Measurements from ENCODE around the gene PPP1R16B. TPM values are rescaled to one million over a fixed set of nuclear protein-coding genes. Genes with fewer than 3 reads are reported as not detected.

Gene PPP1R16B
- total RNA-seq, 1 donor from 2014 or later = 6.4 TPM

DNA sequence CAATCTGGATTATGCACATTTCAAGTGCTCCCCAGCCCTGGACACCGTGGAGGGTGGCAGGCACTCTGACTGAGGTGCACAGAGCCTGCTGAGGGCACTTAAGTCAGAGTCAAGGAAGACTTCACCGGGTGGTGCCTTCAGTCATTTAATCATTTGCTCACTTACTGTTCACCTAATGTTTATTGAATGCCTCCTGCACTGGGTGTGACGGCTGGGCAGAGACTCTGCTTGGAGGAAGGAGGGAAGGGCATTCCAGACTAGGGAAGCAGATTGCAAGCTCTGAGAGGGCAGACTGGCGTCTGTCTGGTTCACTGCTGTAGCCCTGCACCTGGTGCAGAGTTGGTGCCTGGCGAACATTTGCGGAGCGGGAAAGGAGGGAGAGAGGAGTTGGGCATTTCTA lies 66.5 kb downstream of the PPP1R16B start:
- H3K9me3 ChIP-seq = no peaks in the 10 kb centered on the region
- H3K4me1 ChIP-seq = no peaks in the 10 kb centered on the region
- no peak overlapping the region for H3K4me3 ChIP-seq
- DNase-seq (ENCODE audit: extremely low spot score in 2 of 2) = no peak
- intact Hi-C loops (cut with DNase I) = no loop called here
- H3K27me3 ChIP-seq = no peaks in the 10 kb centered on the region
- no peaks in the 10 kb centered on the region for H3K36me3 ChIP-seq
- H3K27ac ChIP-seq = no peak overlapping the region
- TF ChIP-seq POLR2AphosphoS5 (IDR thresholded peaks at IDR 0.05; ENCODE audit: insufficient read depth in 1 of 2, low read depth in 1 of 2) (no peak), POLR2A (IDR thresholded peaks at IDR 0.05) (no peak)
- TF ChIP-seq, protein P1, sequence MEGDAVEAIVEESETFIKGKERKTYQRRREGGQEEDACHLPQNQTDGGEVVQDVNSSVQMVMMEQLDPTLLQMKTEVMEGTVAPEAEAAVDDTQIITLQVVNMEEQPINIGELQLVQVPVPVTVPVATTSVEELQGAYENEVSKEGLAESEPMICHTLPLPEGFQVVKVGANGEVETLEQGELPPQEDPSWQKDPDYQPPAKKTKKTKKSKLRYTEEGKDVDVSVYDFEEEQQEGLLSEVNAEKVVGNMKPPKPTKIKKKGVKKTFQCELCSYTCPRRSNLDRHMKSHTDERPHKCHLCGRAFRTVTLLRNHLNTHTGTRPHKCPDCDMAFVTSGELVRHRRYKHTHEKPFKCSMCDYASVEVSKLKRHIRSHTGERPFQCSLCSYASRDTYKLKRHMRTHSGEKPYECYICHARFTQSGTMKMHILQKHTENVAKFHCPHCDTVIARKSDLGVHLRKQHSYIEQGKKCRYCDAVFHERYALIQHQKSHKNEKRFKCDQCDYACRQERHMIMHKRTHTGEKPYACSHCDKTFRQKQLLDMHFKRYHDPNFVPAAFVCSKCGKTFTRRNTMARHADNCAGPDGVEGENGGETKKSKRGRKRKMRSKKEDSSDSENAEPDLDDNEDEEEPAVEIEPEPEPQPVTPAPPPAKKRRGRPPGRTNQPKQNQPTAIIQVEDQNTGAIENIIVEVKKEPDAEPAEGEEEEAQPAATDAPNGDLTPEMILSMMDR (IDR thresholded peaks at IDR 0.05) = no peak

DNA sequence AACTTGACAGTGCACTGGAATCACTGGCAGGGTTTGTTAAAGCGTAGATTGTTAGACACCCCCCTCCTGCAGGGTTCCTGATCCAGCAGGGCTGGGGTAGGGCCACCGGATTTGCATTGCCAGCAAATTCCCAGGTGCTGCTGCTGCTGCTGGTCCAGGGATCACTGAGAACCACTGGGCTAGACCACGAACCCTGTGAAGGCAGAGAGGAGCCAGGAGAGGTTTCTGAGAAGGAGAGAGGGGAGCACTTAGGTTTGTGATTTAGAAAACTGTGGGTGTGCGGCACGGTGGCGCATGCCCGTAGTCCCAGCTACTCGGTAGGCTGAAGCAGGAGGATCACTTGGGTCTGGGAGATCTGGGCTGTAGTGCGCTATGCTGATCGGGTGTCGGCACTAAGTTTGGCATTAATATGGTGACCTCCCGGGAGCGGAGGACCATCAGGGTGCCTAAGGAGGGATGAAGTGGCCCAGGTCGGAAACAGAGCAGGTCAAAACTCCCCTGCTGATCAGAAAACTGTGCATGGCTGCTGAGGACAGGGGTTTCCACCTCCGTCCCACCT lies 67.1 kb downstream of the PPP1R16B start:
- DNase-seq (ENCODE audit: extremely low spot score in 2 of 2) = no peak
- H3K36me3 ChIP-seq = no peaks in the 10 kb centered on the region
- H3K9me3 ChIP-seq = no peaks in the 10 kb centered on the region
- no peak overlapping the region for H3K27ac ChIP-seq
- intact Hi-C loops (cut with DNase I) = no loop called here
- no peaks in the 10 kb centered on the region for H3K27me3 ChIP-seq
- no peak overlapping the region for H3K4me3 ChIP-seq
- no peaks in the 10 kb centered on the region for H3K4me1 ChIP-seq
- TF ChIP-seq POLR2A (IDR thresholded peaks at IDR 0.05) = no peak

DNA sequence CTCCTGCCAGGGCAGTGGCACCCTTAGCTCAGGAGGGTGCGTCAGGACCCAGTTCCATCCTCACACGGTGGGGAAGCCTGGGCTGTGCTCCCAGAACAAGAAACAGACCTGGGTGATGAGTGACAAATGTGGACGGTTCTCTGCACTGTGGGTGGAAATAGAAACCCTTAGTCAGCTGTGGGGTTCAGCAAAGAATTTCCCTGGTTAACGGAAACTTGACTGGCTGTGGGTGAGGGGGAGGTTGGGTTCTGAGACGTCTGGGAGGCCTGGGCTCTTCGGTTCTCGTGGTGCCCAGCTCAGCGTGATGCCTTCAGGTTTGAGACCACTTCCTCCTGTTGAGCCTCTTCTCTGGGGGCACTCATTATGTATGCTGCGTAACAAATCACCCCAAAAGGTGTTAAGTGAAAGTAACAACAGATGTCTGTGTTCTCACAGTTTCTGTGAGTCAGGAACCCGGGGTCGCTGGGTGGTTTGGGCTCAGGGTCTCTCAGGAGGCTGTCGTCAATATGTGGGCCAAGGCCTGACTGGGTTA lies 67.6 kb downstream of the PPP1R16B start:
- H3K36me3 ChIP-seq = no peaks in the 10 kb centered on the region
- H3K27me3 ChIP-seq = no peaks in the 10 kb centered on the region
- peak overlapping the region; percentile 15 for H3K27ac ChIP-seq
- DNase-seq (ENCODE audit: extremely low spot score in 2 of 2) = no peak
- intact Hi-C loops (cut with DNase I) = no loop called here
- no peaks in the 10 kb centered on the region for H3K9me3 ChIP-seq
- no peaks in the 10 kb centered on the region for H3K4me1 ChIP-seq
- H3K4me3 ChIP-seq = no peak overlapping the region
- TF ChIP-seq POLR2A (IDR thresholded peaks at IDR 0.05) = no peak
- TF ChIP-seq POLR2AphosphoS5 (IDR thresholded peaks at IDR 0.05; ENCODE audit: insufficient read depth in 1 of 2, low read depth in 1 of 2) = peak in 1 of 2 donors; percentile 21

DNA sequence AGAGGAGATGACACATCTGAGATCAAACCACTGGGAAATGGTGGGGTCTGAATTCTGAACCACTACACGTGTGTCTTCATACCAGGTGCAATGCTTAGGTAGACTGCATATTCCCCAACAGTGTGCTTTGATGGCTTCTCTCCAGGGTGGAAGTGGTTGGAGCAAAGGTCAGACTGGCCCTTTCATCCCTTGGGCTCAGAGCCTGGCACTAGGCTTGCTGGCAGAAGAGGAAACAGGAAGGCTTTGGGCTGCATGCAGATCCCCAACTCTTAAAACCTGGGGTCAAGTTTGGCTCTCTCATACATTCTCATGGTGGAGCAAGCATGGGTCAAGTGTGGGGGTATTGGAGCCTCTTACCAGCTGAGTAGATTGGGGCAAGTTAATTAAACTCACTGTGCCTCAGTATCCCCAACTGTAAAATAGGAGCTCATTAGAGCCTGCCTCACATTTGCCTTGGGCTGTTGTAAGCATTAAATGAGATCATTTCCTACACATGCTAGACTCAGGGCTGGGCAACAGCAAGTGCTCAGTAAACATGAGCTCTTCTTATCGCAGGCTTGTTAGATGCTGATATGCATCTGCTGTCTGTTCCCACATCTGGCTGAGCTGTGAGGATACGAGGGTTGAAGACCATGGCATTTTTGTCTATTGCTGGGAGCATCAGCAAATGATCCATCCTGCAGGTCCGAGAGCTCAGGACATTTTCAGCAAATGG lies 69.1 kb downstream of the PPP1R16B start:
- no peaks in the 10 kb centered on the region for H3K36me3 ChIP-seq
- H3K27ac ChIP-seq = peak overlapping the region; percentile 15
- H3K4me1 ChIP-seq = no peaks in the 10 kb centered on the region
- H3K4me3 ChIP-seq = no peak overlapping the region
- intact Hi-C loops (cut with DNase I) = no loop called here
- no peak for DNase-seq (ENCODE audit: extremely low spot score in 2 of 2)
- TF ChIP-seq POLR2AphosphoS5 (IDR thresholded peaks at IDR 0.05; ENCODE audit: insufficient read depth in 1 of 2, low read depth in 1 of 2) (no peak), POLR2A (IDR thresholded peaks at IDR 0.05) (no peak)
- TF ChIP-seq, protein P1 (IDR thresholded peaks at IDR 0.05) = no peak
- H3K9me3 ChIP-seq = no peaks in the 10 kb centered on the region
- no peaks in the 10 kb centered on the region for H3K27me3 ChIP-seq

DNA sequence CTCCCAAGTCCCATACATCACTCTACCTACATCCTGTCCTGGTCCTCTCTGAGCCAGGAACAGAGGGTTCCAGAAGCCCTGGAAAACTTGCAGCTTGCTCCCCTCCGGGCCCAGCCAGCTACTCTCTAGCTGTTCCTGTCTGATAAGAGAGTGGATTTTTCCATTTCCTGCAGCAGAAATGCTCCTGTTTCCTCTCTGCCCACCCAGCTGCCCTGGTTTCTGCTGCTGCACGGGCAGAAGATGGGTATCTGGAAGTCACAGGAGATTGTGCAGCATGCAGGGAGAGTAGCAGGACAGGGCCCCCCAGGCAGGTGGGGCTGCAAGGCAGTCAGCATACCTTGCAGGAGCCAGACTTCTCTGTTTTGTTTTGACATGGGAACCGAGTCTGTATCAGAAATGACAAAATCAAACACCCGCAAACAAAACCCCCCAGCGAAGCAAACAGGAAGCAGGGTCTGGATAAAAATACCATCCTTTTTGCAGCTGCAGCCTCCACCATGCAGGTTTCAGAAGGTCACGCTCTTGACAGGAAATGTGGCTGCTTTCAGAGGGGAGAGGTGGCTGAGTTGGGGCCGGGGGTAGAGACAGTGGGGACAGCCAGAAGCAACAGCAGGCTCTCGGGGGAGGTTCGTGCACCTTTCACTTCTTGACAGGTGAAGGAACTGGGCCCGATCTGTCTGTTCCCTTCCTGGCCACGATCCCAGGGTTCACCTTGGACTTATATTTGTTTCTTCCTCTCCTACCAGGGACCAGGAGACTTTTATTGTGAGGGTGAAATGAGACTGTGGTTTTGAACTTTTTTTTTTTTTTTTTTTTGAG lies 69.9 kb downstream of the PPP1R16B start:
- intact Hi-C loops (cut with DNase I) = no loop called here
- H3K9me3 ChIP-seq = no peaks in the 10 kb centered on the region
- H3K4me1 ChIP-seq = no peaks in the 10 kb centered on the region
- H3K4me3 ChIP-seq = no peak overlapping the region
- H3K27ac ChIP-seq = no peak overlapping the region
- no peak for DNase-seq (ENCODE audit: extremely low spot score in 2 of 2)
- TF ChIP-seq POLR2AphosphoS5 (IDR thresholded peaks at IDR 0.05; ENCODE audit: insufficient read depth in 1 of 2, low read depth in 1 of 2) = peak; percentile 47 to 48
- TF ChIP-seq, protein P1 (IDR thresholded peaks at IDR 0.05) = no peak
- H3K36me3 ChIP-seq = no peaks in the 10 kb centered on the region
- no peaks in the 10 kb centered on the region for H3K27me3 ChIP-seq

Data from vagina (tissue), 2 donors.